ENCODE data around the gene ATP2C2. TPM values are rescaled to one million over a fixed set of nuclear protein-coding genes. Genes with fewer than 3 reads are reported as not detected.

ATP2C2 gene, protein sequence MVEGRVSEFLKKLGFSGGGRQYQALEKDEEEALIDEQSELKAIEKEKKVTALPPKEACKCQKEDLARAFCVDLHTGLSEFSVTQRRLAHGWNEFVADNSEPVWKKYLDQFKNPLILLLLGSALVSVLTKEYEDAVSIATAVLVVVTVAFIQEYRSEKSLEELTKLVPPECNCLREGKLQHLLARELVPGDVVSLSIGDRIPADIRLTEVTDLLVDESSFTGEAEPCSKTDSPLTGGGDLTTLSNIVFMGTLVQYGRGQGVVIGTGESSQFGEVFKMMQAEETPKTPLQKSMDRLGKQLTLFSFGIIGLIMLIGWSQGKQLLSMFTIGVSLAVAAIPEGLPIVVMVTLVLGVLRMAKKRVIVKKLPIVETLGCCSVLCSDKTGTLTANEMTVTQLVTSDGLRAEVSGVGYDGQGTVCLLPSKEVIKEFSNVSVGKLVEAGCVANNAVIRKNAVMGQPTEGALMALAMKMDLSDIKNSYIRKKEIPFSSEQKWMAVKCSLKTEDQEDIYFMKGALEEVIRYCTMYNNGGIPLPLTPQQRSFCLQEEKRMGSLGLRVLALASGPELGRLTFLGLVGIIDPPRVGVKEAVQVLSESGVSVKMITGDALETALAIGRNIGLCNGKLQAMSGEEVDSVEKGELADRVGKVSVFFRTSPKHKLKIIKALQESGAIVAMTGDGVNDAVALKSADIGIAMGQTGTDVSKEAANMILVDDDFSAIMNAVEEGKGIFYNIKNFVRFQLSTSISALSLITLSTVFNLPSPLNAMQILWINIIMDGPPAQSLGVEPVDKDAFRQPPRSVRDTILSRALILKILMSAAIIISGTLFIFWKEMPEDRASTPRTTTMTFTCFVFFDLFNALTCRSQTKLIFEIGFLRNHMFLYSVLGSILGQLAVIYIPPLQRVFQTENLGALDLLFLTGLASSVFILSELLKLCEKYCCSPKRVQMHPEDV
- total RNA-seq (10 to 100 TPM; 38.1 to 52.8 TPM), polyA plus RNA-seq (ENCODE audit: insufficient read length in 6 of 6) (10 to 100 TPM; 11.2 to 31.0 (median 17.9) TPM)
- long read RNA-seq, donor 1 = 0 reads
- long read RNA-seq, donor 2, partial matches to known transcripts = 5 of 5 reads
- long read RNA-seq, donor 2, other reads (novel, unspliced or antisense) = 0 of 5 reads
- long read RNA-seq, donor 3 = 0 reads
- long read RNA-seq, donor 4, partial matches to known transcripts = 7 of 12 reads
- long read RNA-seq, donor 4, other reads (novel, unspliced or antisense) = 5 of 12 reads
- long read RNA-seq, donor 5, partial matches to known transcripts = 0 of 2 reads
- long read RNA-seq, donor 5, other reads (novel, unspliced or antisense) = 0 of 2 reads
- long read RNA-seq, donor 6, partial matches to known transcripts = 0 of 1 reads
- long read RNA-seq, donor 6, other reads (novel, unspliced or antisense) = 0 of 1 reads
- long read RNA-seq, donor 7 = 0 reads
- long read RNA-seq, donor 8, partial matches to known transcripts = 0 of 1 reads
- long read RNA-seq, donor 8, other reads (novel, unspliced or antisense) = 0 of 1 reads
- long read RNA-seq, donor 9 = 0 reads
- long read RNA-seq, donor 10, partial matches to known transcripts = 5 of 7 reads
- long read RNA-seq, donor 10, other reads (novel, unspliced or antisense) = 2 of 7 reads
- long read RNA-seq, donor 11 = 0 reads
- long read RNA-seq, donor 12, partial matches to known transcripts = 0 of 1 reads
- long read RNA-seq, donor 12, other reads (novel, unspliced or antisense) = 0 of 1 reads

GRCh38 chr16:84368308-84368996 is at the start of gene ATP2C2:
Gene ATP2C2 (plus strand): TSS chr16:84368538. CDS start chr16:84368616, 78 bp downstream.
- no peaks in the 10 kb centered on the region for H3K9me3 ChIP-seq

DNA sequence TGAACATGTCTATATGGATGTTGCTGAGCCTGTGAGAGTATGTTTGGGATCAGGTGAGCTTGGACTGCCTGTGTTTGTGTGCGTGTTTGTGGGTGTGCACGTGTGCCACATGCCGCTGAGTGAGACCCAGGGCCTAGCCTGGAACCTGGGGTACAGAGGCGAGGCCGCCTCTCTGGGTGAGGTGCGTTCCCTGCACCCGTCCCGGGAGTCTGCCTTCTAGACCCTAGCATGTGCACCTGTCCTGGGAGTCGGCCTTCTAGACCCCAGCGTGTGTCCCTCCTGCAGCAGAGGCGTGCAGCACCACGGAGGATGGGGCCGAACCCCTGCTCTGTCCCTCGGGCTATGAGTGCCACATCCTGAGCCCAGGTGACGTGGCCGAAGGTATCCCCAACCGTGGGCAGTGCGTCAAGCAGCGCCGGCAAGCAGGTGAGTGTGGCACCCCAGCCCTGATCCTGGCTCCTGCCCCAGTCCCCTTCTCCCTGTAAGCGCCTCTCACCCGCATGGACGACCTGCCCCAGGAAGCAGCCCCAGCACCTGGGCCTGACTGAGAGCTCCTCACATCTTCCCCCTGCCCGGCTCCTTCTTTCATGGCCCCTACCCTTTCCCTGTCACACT is 49.1 kb upstream of the ATP2C2 start:
- Histone ChIP-seq H3K27ac (no peak overlapping the region), H3K9me3 (peaks cover 0 to 11% of the 10 kb centered on the region in 2 donors), H3K4me3 (no peak overlapping the region), H3K36me3 (no peaks in the 10 kb centered on the region), H3K27me3 (peaks cover 0 to under 1% of the 10 kb centered on the region in 2 donors), H3K4me1 (no peaks in the 10 kb centered on the region)
- intact Hi-C loops (cut with DNase I) = no loop called here
- DNase-seq = no peak
- ATAC-seq = no peak
- TF ChIP-seq CTCF (IDR thresholded peaks at IDR 0.05) = no peak

More at GRCh38 chr16:84368308-84368996, at the start of gene ATP2C2:
- Histone ChIP-seq H3K36me3 (no peaks in the 10 kb centered on the region), H3K27me3 (peaks cover 20 to 48% of the 10 kb centered on the region in 2 donors), H3K4me1 (peaks cover 6 to 26% of the 10 kb centered on the region in 2 donors), H3K4me3 (peak within 1 kb of the TSS; percentile 32 to 45), H3K27ac (peak within 1 kb of the TSS; percentile 53 to 64)
- TF ChIP-seq CTCF (IDR thresholded peaks at IDR 0.05) = no peak
- ATAC-seq (peak; percentile 96), DNase-seq (peak in 3 of 4 donors; percentile 72 to 93 (median 72))
- intact Hi-C loops (cut with DNase I) = no loop called here

GRCh38 chr16:84320511-84320910 is 47.8 kb upstream of the ATP2C2 start:
- peaks cover 0 to 11% of the 10 kb centered on the region in 2 donors for H3K9me3 ChIP-seq
- H3K4me3 ChIP-seq = no peak overlapping the region
- H3K27me3 ChIP-seq = no peaks in the 10 kb centered on the region
- no peaks in the 10 kb centered on the region for H3K4me1 ChIP-seq
- ATAC-seq = no peak
- intact Hi-C loops (cut with DNase I) = no loop called here
- TF ChIP-seq CTCF (IDR thresholded peaks at IDR 0.05) = no peak
- H3K27ac ChIP-seq = no peak overlapping the region
- DNase-seq = no peak
- no peaks in the 10 kb centered on the region for H3K36me3 ChIP-seq

GRCh38 chr16:84321932-84322331 is 46.4 kb upstream of the ATP2C2 start:
- peaks cover 0 to 11% of the 10 kb centered on the region in 2 donors for H3K9me3 ChIP-seq
- DNase-seq (no peak), ATAC-seq (no peak)
- no peaks in the 10 kb centered on the region for H3K36me3 ChIP-seq
- intact Hi-C loops (cut with DNase I) = no loop called here
- TF ChIP-seq CTCF (IDR thresholded peaks at IDR 0.05) = no peak
- no peak overlapping the region for H3K27ac ChIP-seq
- no peak overlapping the region for H3K4me3 ChIP-seq
- no peaks in the 10 kb centered on the region for H3K27me3 ChIP-seq
- H3K4me1 ChIP-seq = no peaks in the 10 kb centered on the region
